Endothelial cell (in vitro differentiated cells): Measurements from ENCODE around the gene PLA2G4A. TPM values are rescaled to one million over a fixed set of nuclear protein-coding genes. Genes with fewer than 3 reads are reported as not detected.

Source experiments
- DNase-seq: peaks from one replicate; pipeline ENCODE4 v3.0.0; 2021; ENCODE audit warnings: low spot score
- H3K27ac Mint-ChIP-seq: one replicate; pipeline ENCODE4 v1.8.0; 2021; ENCODE audit warnings: mixed read lengths, inconsistent platforms; ENCODE audit not compliant: unreplicated experiment
- H3K27me3 Mint-ChIP-seq: one replicate; pipeline ENCODE4 v1.8.0; 2021; ENCODE audit warnings: mild to moderate bottlenecking, moderate library complexity, mixed read lengths, inconsistent platforms; ENCODE audit not compliant: unreplicated experiment
- H3K36me3 Mint-ChIP-seq: one replicate; pipeline ENCODE4 v1.8.0; 2021; ENCODE audit warnings: mild to moderate bottlenecking, low read depth, mixed read lengths, inconsistent platforms; ENCODE audit not compliant: unreplicated experiment
- H3K4me1 Mint-ChIP-seq: one replicate; pipeline ENCODE4 v1.8.0; 2021; ENCODE audit warnings: mild to moderate bottlenecking, mixed read lengths, inconsistent platforms; ENCODE audit not compliant: unreplicated experiment
- H3K4me3 Mint-ChIP-seq: one replicate; pipeline ENCODE4 v1.8.0; 2021; ENCODE audit warnings: mild to moderate bottlenecking, mixed read lengths, inconsistent platforms; ENCODE audit not compliant: unreplicated experiment
- H3K9me3 Mint-ChIP-seq: one replicate; pipeline ENCODE4 v1.8.0; 2021; ENCODE audit warnings: mixed read lengths, inconsistent platforms; ENCODE audit not compliant: unreplicated experiment
- total RNA-seq: library from RNA; stranded (reverse); fragmentation: NEBNext Ultra II Directional; extraction: Animal tissue kit (Norgen Biotek cat#: 25700); gene quantifications from one replicate; pipeline ENCODE4 v1.2.1, GENCODE V29; 2021; ENCODE audit not compliant: unreplicated experiment
- TF ChIP-seq, protein P1 (sequence below): fragments of 200-600 bp; sonication (generic); IDR thresholded peaks from one replicate; pipeline ENCODE4 v1.5.0; 2021; ENCODE audit warnings: antibody characterized with exemption; ENCODE audit not compliant: unreplicated experiment

PLA2G4A gene
- total RNA-seq, 1 donor from 2014 or later: 12.2 TPM

DNA sequence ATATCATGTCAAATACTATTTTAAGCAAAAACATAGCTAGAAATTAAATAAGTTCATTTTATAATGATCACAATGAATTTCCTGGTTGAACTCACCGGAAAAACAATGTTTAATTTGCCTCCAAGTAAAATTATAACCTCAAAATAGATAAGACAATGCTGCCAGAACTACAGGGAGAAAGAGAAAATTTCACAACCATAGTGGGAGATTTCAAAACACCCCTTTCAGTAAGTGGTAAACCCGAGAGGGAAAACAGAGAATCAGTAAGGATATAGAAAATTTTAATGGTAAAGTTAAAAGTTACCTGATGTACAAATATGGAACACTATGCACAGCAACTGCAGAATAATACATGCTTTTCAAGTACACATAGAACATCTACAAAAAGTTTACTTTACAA lies 43.2 kb upstream of the PLA2G4A start:
- H3K36me3 Mint-ChIP-seq: no peaks in the 10 kb centered on the region
- no peak overlapping the region for H3K4me3 Mint-ChIP-seq
- TF ChIP-seq, protein P1, sequence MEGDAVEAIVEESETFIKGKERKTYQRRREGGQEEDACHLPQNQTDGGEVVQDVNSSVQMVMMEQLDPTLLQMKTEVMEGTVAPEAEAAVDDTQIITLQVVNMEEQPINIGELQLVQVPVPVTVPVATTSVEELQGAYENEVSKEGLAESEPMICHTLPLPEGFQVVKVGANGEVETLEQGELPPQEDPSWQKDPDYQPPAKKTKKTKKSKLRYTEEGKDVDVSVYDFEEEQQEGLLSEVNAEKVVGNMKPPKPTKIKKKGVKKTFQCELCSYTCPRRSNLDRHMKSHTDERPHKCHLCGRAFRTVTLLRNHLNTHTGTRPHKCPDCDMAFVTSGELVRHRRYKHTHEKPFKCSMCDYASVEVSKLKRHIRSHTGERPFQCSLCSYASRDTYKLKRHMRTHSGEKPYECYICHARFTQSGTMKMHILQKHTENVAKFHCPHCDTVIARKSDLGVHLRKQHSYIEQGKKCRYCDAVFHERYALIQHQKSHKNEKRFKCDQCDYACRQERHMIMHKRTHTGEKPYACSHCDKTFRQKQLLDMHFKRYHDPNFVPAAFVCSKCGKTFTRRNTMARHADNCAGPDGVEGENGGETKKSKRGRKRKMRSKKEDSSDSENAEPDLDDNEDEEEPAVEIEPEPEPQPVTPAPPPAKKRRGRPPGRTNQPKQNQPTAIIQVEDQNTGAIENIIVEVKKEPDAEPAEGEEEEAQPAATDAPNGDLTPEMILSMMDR: no peak
- no peaks in the 10 kb centered on the region for H3K9me3 Mint-ChIP-seq
- no peak for DNase-seq
- H3K4me1 Mint-ChIP-seq: no peaks in the 10 kb centered on the region
- H3K27ac Mint-ChIP-seq: no peak overlapping the region
- H3K27me3 Mint-ChIP-seq: no peaks in the 10 kb centered on the region

DNA sequence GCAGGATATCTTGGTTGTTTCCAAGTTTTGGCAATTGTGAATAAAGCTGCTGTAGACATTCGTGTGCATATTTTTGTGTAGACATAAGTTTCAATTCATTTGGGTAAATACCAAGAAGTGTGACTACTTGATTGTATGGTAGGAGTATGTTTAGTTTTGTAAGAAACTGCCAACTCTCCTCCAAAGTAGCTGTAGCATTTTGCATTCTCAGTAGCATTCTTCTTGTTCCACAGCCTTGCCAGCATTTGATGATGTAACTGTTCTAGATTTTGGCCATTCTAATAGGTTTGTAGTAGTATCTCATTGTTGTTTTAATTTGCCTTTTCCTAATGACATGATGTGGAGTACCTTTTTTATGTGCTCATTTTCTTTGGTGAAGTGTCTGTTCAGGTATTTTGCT lies 38.6 kb upstream of the PLA2G4A start:
- DNase-seq: no peak
- TF ChIP-seq, protein P1: no peak
- no peaks in the 10 kb centered on the region for H3K4me1 Mint-ChIP-seq
- no peaks in the 10 kb centered on the region for H3K36me3 Mint-ChIP-seq
- H3K9me3 Mint-ChIP-seq: no peaks in the 10 kb centered on the region
- H3K27me3 Mint-ChIP-seq: no peaks in the 10 kb centered on the region
- H3K4me3 Mint-ChIP-seq: no peak overlapping the region
- no peak overlapping the region for H3K27ac Mint-ChIP-seq

DNA sequence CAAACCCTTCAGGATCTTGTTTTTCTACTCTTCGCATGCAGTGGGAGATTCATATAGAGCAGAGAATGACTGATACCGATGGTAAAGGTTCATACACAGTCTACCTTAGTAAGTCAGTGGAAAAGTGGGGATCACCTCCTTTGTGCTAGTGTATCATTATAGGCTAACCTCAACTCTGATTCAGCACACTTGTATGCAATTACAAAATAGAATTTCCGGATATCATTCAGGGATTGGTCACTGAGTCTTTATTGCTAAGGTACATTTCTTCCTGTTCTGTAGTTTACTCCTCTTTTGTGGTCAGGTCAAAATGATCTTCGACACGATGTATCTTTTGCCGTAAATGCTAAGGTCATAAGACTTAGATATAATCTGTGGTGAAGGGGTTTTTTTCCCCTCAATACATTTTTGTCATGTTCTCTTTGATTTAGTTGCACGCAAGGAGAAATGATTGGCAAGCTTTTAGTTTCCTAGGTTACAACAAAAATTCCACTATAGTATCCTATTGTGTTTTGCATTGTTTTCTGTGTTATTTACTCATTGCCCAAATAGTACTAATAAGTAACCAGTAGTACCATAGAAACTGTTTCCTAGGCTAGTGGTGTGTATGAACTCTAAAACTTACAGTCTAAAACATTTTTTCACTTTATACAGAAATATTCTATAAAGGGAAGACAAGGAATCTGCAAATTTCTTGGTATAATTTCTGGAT lies 35.7 kb upstream of the PLA2G4A start:
- Mint-ChIP-seq H3K27me3 (no peaks in the 10 kb centered on the region), H3K4me3 (no peak overlapping the region), H3K9me3 (no peaks in the 10 kb centered on the region), H3K27ac (no peak overlapping the region), H3K4me1 (no peaks in the 10 kb centered on the region), H3K36me3 (no peaks in the 10 kb centered on the region)
- TF ChIP-seq, protein P1: no peak
- no peak for DNase-seq

DNA sequence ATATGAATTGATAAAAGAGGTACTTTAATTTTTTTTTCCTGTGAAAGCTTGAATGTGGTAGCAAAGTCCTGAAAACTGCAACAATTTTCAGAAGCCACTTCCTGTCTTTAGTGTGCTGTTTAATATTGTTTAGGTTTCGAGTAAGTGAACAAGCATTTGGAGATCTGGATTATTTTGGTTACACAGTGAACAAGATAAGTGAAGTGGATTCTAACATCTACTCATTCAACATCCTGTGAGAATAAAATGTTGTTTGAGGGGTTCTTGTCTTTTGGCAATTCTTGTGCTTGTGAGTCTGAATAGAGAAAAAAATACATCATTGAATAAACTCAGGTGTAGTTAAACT lies 35.2 kb upstream of the PLA2G4A start:
- Mint-ChIP-seq H3K36me3 (no peaks in the 10 kb centered on the region), H3K4me1 (no peaks in the 10 kb centered on the region), H3K4me3 (no peak overlapping the region), H3K27ac (no peak overlapping the region), H3K27me3 (no peaks in the 10 kb centered on the region), H3K9me3 (no peaks in the 10 kb centered on the region)
- TF ChIP-seq, protein P1: no peak
- DNase-seq: no peak

DNA sequence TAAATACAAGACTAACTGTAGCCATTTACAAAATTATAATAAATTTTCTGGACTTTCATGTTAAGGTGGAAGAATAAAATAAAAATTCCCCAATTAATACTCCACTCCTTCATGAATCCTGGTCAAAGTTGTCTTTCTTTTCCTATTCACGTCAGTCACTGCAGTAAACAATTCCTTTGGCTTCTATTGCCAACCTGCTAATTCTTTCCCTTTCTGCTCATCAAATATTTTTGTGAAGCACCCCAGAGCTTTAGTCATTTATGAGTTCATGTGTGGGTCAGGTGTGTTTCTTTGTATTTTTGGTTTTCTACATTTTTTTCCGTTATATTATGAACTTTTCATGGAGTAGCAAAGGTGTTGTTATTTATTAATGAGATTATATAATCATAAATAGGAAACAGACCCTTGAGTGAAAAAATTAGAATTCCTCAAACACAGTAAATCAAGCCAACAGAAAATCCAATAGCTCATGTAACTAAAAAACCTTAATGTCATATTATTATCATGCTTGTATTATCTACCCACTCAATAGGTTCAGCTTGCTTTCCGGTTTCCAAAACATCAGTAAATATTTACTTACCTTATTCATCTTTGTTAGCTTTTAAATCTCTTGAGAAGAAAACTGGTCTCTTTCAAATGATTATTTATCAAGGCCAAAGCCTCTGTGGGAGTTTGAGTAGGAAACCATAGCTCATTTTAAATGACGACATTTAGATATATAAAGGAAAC lies 29.6 kb upstream of the PLA2G4A start:
- H3K4me1 Mint-ChIP-seq: no peaks in the 10 kb centered on the region
- H3K36me3 Mint-ChIP-seq: no peaks in the 10 kb centered on the region
- no peak overlapping the region for H3K27ac Mint-ChIP-seq
- no peak for DNase-seq
- H3K9me3 Mint-ChIP-seq: no peaks in the 10 kb centered on the region
- H3K27me3 Mint-ChIP-seq: no peaks in the 10 kb centered on the region
- H3K4me3 Mint-ChIP-seq: no peak overlapping the region
- TF ChIP-seq, protein P1: no peak
